CD4-positive, alpha-beta T cell treated with Interferon alpha-2 for 1 hour (primary cell): ENCODE measurements around the gene SEH1L.
"Not testable (repeated sequence)": the region's sequence is repeated elsewhere in the genome, so short reads cannot be mapped to it uniquely, and the experiment has no call there.

ENCODE experiments used
- DNase-seq, 2 donors: peaks; one replicate each; pipeline ENCODE4 v3.0.0-alpha.2; 2020 to 2022

SEH1L gene

GRCh38 chr18:12997330-12997729 is 49.5 kb downstream of the SEH1L start:
- not testable (repeated sequence) for DNase-seq

- DNase-seq: no peak
These were observed 50.7 kb downstream of the SEH1L start for GRCh38 chr18:12998332-12999060.

GRCh38 chr18:13003466-13003896 is 55.7 kb downstream of the SEH1L start:
- DNase-seq: peak in 1 of 2 donors; percentile 28

- no peak for DNase-seq
These were observed 56.6 kb downstream of the SEH1L start for GRCh38 chr18:13004396-13004795.

- no peak for DNase-seq
These were observed 57.5 kb downstream of the SEH1L start for GRCh38 chr18:13005289-13005688.

- DNase-seq: no peak
These were observed 58.9 kb downstream of the SEH1L start for GRCh38 chr18:13006531-13007247.

- no peak for DNase-seq
These were observed 59.4 kb downstream of the SEH1L start for GRCh38 chr18:13007248-13007560.

- no peak for DNase-seq
These were observed 63.9 kb downstream of the SEH1L start for GRCh38 chr18:13011719-13012118.

GRCh38 chr18:13014232-13014631 is 66.4 kb downstream of the SEH1L start:
- no peak for DNase-seq

- no peak for DNase-seq
These were observed 67.0 kb downstream of the SEH1L start for GRCh38 chr18:13014818-13015217.

GRCh38 chr18:13017247-13017875 is 69.5 kb downstream of the SEH1L start:
- DNase-seq: no peak

GRCh38 chr18:13018374-13018773 is 70.6 kb downstream of the SEH1L start:
- DNase-seq: no peak

- DNase-seq: no peak
These were observed 71.5 kb downstream of the SEH1L start for GRCh38 chr18:13019301-13019700.

- no peak for DNase-seq
These were observed 74.8 kb downstream of the SEH1L start for GRCh38 chr18:13022644-13023043.

- no peak for DNase-seq
These were observed 77.4 kb downstream of the SEH1L start for GRCh38 chr18:13025233-13025632.

GRCh38 chr18:13026583-13027270 is 78.9 kb downstream of the SEH1L start:
- DNase-seq: no peak

- DNase-seq: no peak
These were observed 81.1 kb downstream of the SEH1L start for GRCh38 chr18:13028869-13029268.

GRCh38 chr18:13032173-13032572 is 84.4 kb downstream of the SEH1L start:
- DNase-seq: no peak

- no peak for DNase-seq
These were observed 87.6 kb downstream of the SEH1L start for GRCh38 chr18:13035249-13035914.

- no peak for DNase-seq
These were observed 89.0 kb downstream of the SEH1L start for GRCh38 chr18:13036622-13037320.
